HL-60 (cell line): ENCODE measurements around the gene CCDC102A.

Experiments
- CTCF ChIP-seq: IDR thresholded peaks from one replicate; pipeline ENCODE4 v1.5.1; 2011; ENCODE audit warnings: low read length, control low read depth, inconsistent platforms; ENCODE audit not compliant: insufficient read depth
- POLR2AphosphoS5 ChIP-seq: IDR thresholded peaks from 2 replicates; pipeline ENCODE4 v1.6.1; 2012; ENCODE audit warnings: low read depth

DNA sequence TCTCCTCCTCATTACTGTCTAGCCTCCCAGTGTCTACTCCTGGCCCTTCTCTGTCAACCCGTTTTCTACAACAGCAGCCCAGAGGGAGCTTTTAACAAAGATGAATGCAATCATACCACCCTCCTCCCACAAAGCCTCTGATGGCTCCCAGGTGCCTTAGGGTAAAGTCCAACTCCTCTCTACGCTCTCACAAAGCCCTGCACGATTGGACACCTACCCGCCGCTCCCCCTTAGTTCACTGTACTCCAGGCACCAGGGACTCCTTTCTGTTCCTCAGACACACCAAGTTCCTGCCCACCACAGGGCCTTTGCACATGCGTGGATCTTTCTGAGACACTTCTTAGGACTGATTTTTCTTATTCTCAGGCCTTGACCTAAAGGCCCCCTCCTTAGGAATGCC, 17.4 kb downstream of the CCDC102A start:
- no peak for TF ChIP-seq CTCF
- TF ChIP-seq POLR2AphosphoS5 = no peak
